Stimulated activated naive CD8-positive, alpha-beta T cell treated with anti-CD3 and anti-CD28 coated beads, Interleukin-15, Interleukin-2, amounts not matched to agents 100 ng/mL and 50 ng/mL, for 24 hours (primary cell): Measurements from ENCODE around the gene CALHM4.

Experiments
- H3K27ac Mint-ChIP-seq: one replicate; pipeline ENCODE4 v1.8.0; 2021; ENCODE audit warnings: mild to moderate bottlenecking, mixed read lengths
- H3K27me3 Mint-ChIP-seq: one replicate; pipeline ENCODE4 v1.8.0; 2021; ENCODE audit warnings: mixed read lengths
- H3K36me3 Mint-ChIP-seq: one replicate; pipeline ENCODE4 v1.8.0; 2021; ENCODE audit warnings: low read depth, mixed read lengths
- H3K4me1 Mint-ChIP-seq: one replicate; pipeline ENCODE4 v1.8.0; 2021; ENCODE audit warnings: low read depth, mixed read lengths
- H3K4me3 Mint-ChIP-seq: one replicate; pipeline ENCODE4 v1.8.0; 2021; ENCODE audit warnings: mild to moderate bottlenecking, mixed read lengths
- H3K9me3 Mint-ChIP-seq: one replicate; pipeline ENCODE4 v1.8.0; 2021; ENCODE audit warnings: mixed read lengths

CALHM4 gene

GRCh38 chr6:116553451-116553850, at the start of gene CALHM4:
CALHM4 (plus strand) TSS chr6:116553751; CDS start chr6:116553794, 43 bp downstream.
- Mint-ChIP-seq H3K4me3 (no peak within 1 kb of the TSS), H3K27me3 (peaks cover 14% of the 10 kb centered on the region), H3K27ac (no peak within 1 kb of the TSS), H3K4me1 (no peaks in the 10 kb centered on the region), H3K36me3 (no peaks in the 10 kb centered on the region), H3K9me3 (no peaks in the 10 kb centered on the region)

- Mint-ChIP-seq H3K36me3 (no peaks in the 10 kb centered on the region), H3K9me3 (peaks cover 13% of the 10 kb centered on the region), H3K4me1 (no peaks in the 10 kb centered on the region), H3K27me3 (peaks cover 11% of the 10 kb centered on the region), H3K4me3 (no peak overlapping the region), H3K27ac (no peak overlapping the region)
Measured at GRCh38 chr6:116507324-116507723, 46.2 kb upstream of the CALHM4 start.

- Mint-ChIP-seq H3K27ac (no peak overlapping the region), H3K9me3 (peaks cover 13% of the 10 kb centered on the region), H3K36me3 (no peaks in the 10 kb centered on the region), H3K4me3 (no peak overlapping the region), H3K27me3 (peaks cover 5% of the 10 kb centered on the region), H3K4me1 (no peaks in the 10 kb centered on the region)
Measured at GRCh38 chr6:116508527-116508926, 45.0 kb upstream of the CALHM4 start.

GRCh38 chr6:116511424-116512110, 42.0 kb upstream of the CALHM4 start, which contains the start of gene CALHM5:
CALHM5 (plus strand) TSS chr6:116511639; CDS start chr6:116511697, 58 bp downstream.
- H3K9me3 Mint-ChIP-seq = peaks cover 10% of the 10 kb centered on the region
- H3K4me3 Mint-ChIP-seq = no peak within 1 kb of the TSS
- no peak within 1 kb of the TSS for H3K27ac Mint-ChIP-seq
- H3K36me3 Mint-ChIP-seq = no peaks in the 10 kb centered on the region
- H3K4me1 Mint-ChIP-seq = no peaks in the 10 kb centered on the region
- no peaks in the 10 kb centered on the region for H3K27me3 Mint-ChIP-seq

- H3K4me3 Mint-ChIP-seq = no peak overlapping the region
- no peaks in the 10 kb centered on the region for H3K36me3 Mint-ChIP-seq
- H3K27me3 Mint-ChIP-seq = no peaks in the 10 kb centered on the region
- no peaks in the 10 kb centered on the region for H3K4me1 Mint-ChIP-seq
- H3K9me3 Mint-ChIP-seq = peaks cover 10% of the 10 kb centered on the region
- H3K27ac Mint-ChIP-seq = no peak overlapping the region
Measured at GRCh38 chr6:116512111-116512559, 41.4 kb upstream of the CALHM4 start.

- H3K4me3 Mint-ChIP-seq = no peak overlapping the region
- no peaks in the 10 kb centered on the region for H3K36me3 Mint-ChIP-seq
- no peak overlapping the region for H3K27ac Mint-ChIP-seq
- H3K27me3 Mint-ChIP-seq = no peaks in the 10 kb centered on the region
- peaks cover 10% of the 10 kb centered on the region for H3K9me3 Mint-ChIP-seq
- no peaks in the 10 kb centered on the region for H3K4me1 Mint-ChIP-seq
Measured at GRCh38 chr6:116512734-116513133, 40.8 kb upstream of the CALHM4 start.

GRCh38 chr6:116513224-116513875, 40.2 kb upstream of the CALHM4 start:
- no peaks in the 10 kb centered on the region for H3K36me3 Mint-ChIP-seq
- no peak overlapping the region for H3K27ac Mint-ChIP-seq

GRCh38 chr6:116514111-116514510, 39.4 kb upstream of the CALHM4 start:
- no peak overlapping the region for H3K27ac Mint-ChIP-seq
- H3K36me3 Mint-ChIP-seq = no peaks in the 10 kb centered on the region
- H3K9me3 Mint-ChIP-seq = peaks cover 4% of the 10 kb centered on the region
- H3K4me1 Mint-ChIP-seq = no peaks in the 10 kb centered on the region
- H3K27me3 Mint-ChIP-seq = no peaks in the 10 kb centered on the region
- no peak overlapping the region for H3K4me3 Mint-ChIP-seq

More at GRCh38 chr6:116513224-116513875, 40.2 kb upstream of the CALHM4 start:
- Mint-ChIP-seq H3K9me3 (peaks cover 10% of the 10 kb centered on the region), H3K4me1 (no peaks in the 10 kb centered on the region), H3K4me3 (no peak overlapping the region), H3K27me3 (no peaks in the 10 kb centered on the region)

- no peak overlapping the region for H3K4me3 Mint-ChIP-seq
Measured at GRCh38 chr6:116515141-116515540, 38.4 kb upstream of the CALHM4 start.

GRCh38 chr6:116518621-116519368, 34.8 kb upstream of the CALHM4 start:
- no peak overlapping the region for H3K27ac Mint-ChIP-seq

More at GRCh38 chr6:116515141-116515540, 38.4 kb upstream of the CALHM4 start:
- no peak overlapping the region for H3K27ac Mint-ChIP-seq
- H3K36me3 Mint-ChIP-seq = no peaks in the 10 kb centered on the region
- no peaks in the 10 kb centered on the region for H3K27me3 Mint-ChIP-seq
- no peaks in the 10 kb centered on the region for H3K4me1 Mint-ChIP-seq
- no peaks in the 10 kb centered on the region for H3K9me3 Mint-ChIP-seq

GRCh38 chr6:116522896-116523295, 30.7 kb upstream of the CALHM4 start:
- Mint-ChIP-seq H3K27me3 (no peaks in the 10 kb centered on the region), H3K4me3 (no peak overlapping the region), H3K4me1 (no peaks in the 10 kb centered on the region), H3K36me3 (no peaks in the 10 kb centered on the region), H3K27ac (no peak overlapping the region), H3K9me3 (no peaks in the 10 kb centered on the region)

More at GRCh38 chr6:116518621-116519368, 34.8 kb upstream of the CALHM4 start:
- Mint-ChIP-seq H3K9me3 (no peaks in the 10 kb centered on the region), H3K4me1 (no peaks in the 10 kb centered on the region), H3K36me3 (no peaks in the 10 kb centered on the region), H3K27me3 (no peaks in the 10 kb centered on the region), H3K4me3 (no peak overlapping the region)

- Mint-ChIP-seq H3K36me3 (no peaks in the 10 kb centered on the region), H3K4me1 (no peaks in the 10 kb centered on the region), H3K27ac (no peak overlapping the region), H3K9me3 (no peaks in the 10 kb centered on the region), H3K27me3 (no peaks in the 10 kb centered on the region), H3K4me3 (no peak overlapping the region)
Measured at GRCh38 chr6:116524236-116524635, 29.3 kb upstream of the CALHM4 start.

GRCh38 chr6:116528133-116528532, 25.4 kb upstream of the CALHM4 start:
- Mint-ChIP-seq H3K4me3 (no peak overlapping the region), H3K9me3 (no peaks in the 10 kb centered on the region), H3K27ac (no peak overlapping the region), H3K36me3 (no peaks in the 10 kb centered on the region), H3K4me1 (no peaks in the 10 kb centered on the region), H3K27me3 (peaks cover 5% of the 10 kb centered on the region)

GRCh38 chr6:116528780-116529179, 24.8 kb upstream of the CALHM4 start:
- Mint-ChIP-seq H3K9me3 (no peaks in the 10 kb centered on the region), H3K36me3 (no peaks in the 10 kb centered on the region), H3K27ac (no peak overlapping the region), H3K4me3 (no peak overlapping the region), H3K4me1 (no peaks in the 10 kb centered on the region), H3K27me3 (peaks cover 5% of the 10 kb centered on the region)
